NOMO-1 treated with dmso at 0.1 percent for 144 hours (cell line): ENCODE measurements around the gene MBD3L4.
"Not testable (repeated sequence)": the region's sequence is repeated elsewhere in the genome, so short reads cannot be mapped to it uniquely, and the experiment has no call there.

Experiments used
- DNase-seq: peaks from one replicate; lab custom pipeline; 2025; ENCODE audit not compliant: unreplicated experiment; lab: John Stamatoyannopoulos, UW

The MBD3L4 gene

DNA sequence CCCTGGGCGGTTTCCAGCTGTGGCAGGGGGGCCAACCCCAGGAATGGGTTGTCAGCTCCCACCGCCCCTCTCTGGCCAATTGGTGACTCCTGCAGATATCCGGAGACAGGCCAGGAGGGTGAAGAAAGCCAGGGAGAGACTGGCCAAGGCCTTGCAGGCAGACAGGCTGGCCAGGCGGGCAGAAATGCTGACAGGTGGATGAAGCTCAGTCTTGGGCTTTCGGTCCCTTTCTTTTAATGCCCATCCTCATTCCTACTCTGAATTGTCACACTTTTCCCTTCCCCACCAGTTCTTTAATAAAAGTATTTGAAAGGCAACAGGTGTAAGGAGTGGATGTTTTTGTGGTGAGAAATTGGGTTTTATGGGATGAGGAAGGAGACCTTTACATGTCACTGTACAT, 11.4 kb upstream of the MBD3L4 start:
- not testable (repeated sequence) for DNase-seq

DNA sequence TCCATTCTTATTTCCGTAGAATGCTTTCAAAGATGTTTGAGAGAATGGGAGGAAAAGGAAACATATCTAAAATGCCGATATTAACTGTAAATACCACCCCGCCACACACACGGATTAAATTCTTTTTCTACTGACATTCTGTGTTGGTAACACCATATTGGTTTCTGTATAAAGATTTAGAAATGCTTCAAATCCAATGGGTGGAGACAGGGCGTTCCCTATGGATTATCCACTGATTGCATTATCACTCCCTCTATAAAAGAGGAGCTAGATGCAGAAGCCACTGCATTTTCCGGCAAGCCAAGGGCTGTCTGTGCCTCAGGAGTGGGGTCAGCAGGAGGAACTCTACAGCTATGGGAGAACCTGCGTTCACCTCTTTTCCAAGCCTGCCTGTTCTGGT, 9.0 kb upstream of the MBD3L4 start, which contains the start of gene MBD3L2:
MBD3L2 (plus strand) TSS at position 301 of the 400 bp plus-strand sequence; CDS start at position 354, 53 bp downstream.
- not testable (repeated sequence) for DNase-seq

DNA sequence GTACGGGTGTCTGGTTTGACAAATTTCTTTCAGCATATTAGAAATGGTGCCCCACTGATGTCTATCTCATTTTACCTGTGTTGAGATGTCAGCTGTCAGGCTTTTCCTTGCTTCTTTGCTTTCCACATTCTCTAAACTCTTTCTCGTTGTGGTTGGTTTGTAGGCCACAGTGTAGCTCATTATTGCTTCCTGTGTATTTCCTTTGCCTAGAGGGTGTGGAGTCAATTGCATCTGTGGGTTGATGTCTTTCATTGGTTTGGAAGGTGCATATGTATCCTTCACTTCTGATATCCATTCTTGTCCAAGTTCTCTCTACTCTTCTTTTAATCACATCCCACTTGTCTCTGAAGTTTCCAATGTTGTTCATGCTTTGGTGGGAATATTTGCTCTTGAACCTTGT, 1.6 kb upstream of the MBD3L4 start:
- not testable (repeated sequence) for DNase-seq

DNA sequence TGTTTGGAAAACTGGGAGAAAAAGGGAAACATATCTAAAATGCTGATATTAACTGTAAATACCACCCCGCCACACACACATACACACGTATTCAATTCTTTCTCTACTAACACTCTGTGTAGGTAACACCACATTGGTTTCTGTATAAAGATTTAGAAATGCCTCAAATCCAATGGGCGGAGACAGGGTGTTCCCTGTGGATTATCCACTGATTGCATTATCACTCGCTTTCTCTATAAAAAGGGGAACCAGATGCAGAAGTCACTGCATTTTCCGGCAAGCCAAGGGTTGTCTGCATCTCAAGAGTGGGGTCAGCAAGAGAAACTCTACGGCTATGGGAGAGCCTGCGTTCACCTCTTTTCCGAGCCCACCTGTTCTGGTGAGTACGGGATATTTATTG, 9.7 kb downstream of the MBD3L4 start, which contains the start of gene MBD3L5:
MBD3L5 (plus strand) TSS at position 301 of the 400 bp plus-strand sequence; CDS start at position 335, 34 bp downstream.
- DNase-seq, result not testable (repeated sequence)

DNA sequence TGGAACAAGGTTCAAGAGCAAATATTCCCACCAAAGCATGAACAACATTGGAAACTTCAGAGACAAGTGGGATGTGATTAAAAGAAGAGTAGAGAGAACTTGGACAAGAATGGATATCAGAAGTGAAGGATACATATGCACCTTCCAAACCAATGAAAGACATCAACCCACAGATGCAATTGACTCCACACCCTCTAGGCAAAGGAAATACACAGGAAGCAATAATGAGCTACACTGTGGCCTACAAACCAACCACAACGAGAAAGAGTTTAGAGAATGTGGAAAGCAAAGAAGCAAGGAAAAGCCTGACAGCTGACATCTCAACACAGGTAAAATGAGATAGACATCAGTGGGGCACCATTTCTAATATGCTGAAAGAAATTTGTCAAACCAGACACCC, 11.2 kb downstream of the MBD3L4 start:
- DNase-seq, result not testable (repeated sequence)

DNA sequence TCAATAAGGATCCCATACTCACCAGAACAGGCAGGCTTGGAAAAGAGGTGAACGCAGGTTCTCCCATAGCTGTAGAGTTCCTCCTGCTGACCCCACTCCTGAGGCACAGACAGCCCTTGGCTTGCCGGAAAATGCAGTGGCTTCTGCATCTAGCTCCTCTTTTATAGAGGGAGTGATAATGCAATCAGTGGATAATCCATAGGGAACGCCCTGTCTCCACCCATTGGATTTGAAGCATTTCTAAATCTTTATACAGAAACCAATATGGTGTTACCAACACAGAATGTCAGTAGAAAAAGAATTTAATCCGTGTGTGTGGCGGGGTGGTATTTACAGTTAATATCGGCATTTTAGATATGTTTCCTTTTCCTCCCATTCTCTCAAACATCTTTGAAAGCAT, 18.6 kb downstream of the MBD3L4 start, which contains the start of gene MBD3L2B:
MBD3L2B (minus strand) TSS at position 101 of the 400 bp plus-strand sequence; CDS start at position 67, 34 bp downstream.
- not testable (repeated sequence) for DNase-seq

DNA sequence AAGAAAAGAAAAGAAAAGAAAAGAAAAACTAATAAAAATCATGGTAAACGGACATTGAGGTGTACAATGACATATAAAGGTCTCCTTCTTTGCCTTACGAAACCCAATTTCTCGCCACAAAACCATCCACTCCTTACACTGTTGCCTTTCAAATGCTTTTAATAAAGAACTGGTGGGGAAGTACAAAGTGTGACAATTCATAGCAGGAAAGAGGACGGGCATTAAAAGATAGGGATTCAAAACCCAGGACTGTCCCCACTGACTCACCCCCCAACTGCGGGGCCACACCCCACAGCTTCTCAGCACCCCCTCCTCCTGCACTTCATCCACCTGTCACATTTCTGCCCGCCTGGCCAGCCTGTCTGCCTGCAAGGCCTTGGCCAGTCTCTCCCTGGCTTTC, 21.2 kb downstream of the MBD3L4 start:
- DNase-seq, result no peak

DNA sequence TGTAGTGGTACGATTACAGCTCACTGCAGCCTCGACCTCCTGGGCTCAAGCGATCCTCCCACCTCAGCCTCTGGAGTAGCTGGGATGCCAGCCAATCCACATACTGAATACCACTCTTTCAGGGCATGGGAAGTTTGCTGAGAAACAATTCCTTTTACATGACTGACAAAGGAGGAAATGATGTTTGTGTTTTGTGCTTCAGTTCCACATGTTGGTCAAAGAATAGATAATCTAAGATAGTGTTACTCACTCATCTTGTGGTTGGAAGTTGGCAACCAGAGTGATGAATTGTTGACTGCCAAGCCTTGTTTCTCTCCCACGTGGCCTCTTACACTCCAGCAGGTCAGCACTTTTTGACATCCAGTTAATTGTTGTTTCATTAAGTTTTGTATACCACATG, 26.3 kb downstream of the MBD3L4 start:
- peak; percentile 48 for DNase-seq

DNA sequence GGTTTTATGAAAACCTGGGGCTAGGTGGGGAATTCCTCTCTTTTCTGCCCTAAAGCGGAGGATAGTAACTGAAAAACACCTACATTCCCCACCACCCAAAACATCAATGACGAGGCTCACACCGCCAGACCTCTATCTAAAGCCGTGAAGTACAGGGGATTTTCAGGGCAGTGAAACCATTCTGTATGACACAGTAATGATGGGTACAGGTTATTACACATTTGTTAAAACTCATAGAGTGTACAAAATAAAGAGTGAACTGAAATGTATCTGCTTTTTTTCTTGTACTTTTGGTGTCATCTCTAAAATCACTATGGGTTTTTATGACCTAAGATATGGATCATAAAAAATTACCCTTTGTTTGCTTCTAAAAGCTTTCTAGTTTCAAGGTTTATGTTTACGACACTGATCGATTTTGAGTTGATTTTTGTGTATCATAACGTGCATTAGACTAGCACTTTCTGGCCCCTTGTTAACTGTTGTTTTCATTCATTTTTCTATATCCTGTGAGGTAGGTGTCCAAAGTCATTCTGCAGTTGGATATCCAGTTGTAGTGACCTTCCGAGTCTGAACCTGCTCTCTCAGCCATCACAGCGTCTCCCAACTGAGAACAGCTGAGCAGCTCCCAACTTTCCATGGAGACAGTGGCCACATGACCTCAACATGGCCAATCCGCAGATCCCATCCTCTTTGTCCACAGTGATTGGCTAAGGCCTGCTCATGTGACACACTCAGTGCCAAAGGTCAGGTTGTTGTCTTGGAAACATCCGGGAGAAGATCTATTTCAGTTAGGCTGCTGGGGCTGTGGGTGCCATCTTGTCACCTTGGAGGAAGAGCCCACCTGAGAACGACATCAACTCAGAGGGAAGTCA, 29.0 kb downstream of the MBD3L4 start:
- no peak for DNase-seq

DNA sequence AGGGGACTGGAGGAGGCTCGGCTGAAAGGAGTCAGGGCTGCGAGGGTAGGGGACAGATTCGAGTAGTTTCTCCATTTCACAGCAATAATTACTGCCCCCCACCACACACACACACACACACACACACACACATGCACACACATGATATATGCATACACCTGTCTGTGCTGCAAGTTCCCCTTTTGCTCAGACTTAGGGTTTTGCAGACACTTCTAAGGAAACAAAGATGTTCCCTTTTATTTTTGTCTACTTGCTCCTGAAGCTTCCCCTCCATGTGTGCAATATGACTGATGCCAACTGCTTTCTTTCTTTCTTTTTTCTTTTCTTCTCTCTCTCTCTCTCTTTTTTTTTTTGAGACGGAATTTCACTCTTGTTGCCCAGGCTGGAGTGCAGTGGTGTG, 32.1 kb downstream of the MBD3L4 start:
- DNase-seq, result no peak

DNA sequence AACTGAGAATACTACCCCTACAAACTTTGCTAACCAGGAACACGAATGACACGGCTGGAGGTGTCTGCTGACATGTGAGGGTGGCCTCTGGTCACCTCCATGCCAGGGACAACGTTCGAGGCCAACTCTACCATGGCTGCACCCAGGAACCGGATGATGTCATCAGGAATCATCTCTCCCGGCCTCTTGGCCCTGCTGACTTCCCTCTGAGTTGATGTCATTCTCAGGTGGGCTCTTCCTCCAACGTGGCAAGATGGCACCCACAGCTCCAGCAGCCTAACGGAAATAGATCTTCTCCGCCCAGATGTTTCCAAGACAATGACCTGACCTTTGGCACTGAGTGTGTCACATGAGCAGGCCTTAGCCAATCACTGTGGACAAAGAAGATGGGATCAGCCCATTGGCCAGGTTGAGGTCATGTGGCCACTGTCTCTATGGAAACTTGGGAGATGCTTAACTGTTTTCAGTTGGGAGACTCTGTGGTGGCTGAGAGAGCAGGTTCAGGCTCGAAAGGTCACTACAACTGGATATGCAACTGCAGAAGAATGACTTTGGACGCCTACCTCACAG, 33.8 kb downstream of the MBD3L4 start:
- no peak for DNase-seq

DNA sequence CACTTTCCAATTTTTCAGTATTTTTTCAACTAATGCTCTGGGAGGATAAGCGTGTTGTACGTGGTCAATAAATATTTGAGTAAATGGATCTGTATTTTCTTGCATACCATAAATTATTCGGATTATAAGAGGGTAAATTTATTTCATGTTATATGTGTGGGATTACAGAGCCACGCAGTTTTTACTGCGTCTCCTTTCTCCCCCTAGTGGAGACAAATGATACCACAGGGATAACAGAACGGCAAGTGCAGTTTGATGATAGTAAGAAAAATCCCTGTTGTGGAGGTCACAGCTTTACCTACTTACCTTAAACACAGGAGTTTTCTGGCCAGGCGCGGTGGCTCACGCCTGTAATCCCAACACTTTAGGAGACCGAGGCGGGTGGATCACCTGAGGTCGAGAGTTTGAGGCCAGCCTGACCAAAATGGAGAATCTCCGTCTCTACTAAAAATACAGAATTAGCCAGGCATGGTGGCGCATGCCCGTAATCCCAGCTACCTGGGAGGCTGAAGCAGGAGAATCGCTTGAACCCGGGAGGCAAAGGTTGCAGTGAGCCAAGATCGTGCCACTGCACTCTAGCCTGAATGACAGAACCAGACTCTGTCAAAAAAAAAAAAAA, 35.6 kb downstream of the MBD3L4 start:
- no peak for DNase-seq

DNA sequence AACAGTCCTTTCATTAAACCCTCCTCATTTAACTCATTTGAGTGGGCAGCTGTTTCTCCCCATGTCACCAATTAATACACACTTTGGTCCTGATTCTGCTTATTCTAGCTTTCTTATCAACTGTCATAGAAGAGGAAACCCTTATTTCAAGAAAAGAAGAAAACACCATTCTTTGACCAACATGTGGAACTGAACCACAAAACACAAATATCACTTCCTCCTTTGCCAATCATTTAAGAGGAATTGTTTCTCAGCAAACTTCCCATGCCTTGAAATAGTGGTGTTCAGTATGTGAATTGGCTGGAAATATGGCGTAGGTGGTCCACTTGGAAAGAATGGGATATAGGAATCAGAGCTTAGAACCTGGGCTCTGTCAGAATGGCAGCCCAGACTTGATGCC, 39.2 kb downstream of the MBD3L4 start:
- no peak for DNase-seq

DNA sequence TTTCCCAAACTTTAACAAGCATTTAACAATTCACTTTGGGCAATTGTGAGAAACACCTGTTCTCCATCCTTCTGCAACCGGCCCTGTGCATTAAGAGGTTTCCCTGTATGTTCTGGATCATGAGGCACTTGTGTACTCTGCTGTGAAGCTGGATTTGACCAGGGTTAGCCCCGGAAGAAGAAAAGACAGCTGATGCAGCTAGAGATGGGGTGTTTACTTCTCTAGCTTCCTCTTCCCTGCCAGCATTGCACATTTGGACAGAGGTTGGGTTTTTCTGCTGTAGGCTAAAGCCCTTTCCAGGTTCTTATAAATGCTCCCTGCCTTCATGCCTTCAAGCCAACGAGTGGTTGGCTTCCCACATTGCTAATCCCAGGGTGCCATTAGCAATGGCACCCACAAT, 39.6 kb downstream of the MBD3L4 start:
- DNase-seq, result no peak

DNA sequence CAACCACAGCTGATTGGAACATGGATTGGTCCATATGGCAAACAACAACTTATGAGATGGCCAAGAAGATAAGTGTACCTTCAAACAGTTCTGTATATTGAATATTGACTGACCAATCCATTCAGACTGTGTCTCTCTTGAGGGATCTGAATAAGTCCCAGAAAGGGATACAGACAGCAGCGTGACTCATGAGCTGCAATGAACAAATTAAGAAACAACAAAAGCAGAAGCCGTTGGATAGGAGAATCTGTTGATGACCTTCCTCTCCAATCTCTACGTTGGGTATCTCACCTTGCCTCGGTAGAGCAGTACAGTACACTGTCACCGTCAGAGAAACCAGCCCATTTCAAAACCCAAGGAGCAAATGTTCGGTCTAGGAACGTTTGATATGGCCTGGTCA, 40.0 kb downstream of the MBD3L4 start:
- DNase-seq, result peak; percentile 39

DNA sequence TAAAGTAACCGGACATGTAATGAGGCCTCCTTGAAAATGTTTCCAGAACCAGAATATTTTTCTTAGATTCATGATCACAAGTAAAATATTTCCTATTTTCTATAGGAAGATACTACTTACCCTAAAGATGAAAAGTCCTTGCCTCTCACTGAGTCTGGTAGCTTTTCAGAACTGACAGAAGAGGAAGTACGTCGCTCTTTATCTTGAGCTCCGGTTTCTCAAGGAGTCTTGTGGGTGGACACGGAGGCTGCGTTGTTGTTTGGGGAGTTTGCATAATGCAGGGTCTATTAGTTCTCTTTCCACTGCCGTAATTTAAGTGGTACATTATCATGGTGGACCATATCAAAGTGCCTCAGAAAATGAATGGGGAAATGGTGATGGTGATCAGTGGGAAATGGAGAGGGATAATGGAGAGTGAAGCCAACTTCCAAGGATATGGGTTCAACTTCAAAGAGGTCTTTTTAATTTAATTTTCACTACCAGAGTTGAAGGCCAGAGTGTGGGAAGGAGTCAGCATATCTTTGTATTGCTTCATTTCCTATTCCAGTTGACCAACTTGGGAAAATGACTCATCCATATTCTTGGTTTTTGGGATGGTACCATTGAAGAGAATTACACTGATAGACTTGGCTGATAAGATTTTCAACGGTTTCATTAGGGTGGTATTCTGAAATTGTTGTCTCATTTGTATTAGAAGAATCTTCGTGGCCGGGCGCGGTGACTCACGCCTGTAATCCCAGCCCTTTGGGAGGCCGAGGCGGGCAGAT, 42.1 kb downstream of the MBD3L4 start:
- DNase-seq, result peak; percentile 60

DNA sequence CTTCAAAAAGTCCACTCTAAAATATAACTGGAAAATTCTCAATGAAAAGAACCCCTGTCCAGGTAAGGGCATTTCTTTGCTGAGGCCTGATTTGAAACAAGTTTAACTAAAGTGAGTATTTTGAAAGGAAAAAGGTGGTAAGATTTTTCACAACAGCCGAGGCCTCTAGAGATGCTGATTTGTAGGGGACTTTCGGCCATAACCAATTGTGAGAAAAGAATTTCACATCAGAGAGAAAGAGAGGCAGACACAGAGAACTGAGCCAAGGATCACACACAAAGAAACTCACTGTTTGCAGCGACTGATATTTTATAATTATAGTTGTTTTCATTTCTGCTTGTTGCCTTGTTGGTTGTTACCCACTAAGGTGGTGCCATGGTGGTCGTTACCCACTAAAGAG, 43.2 kb downstream of the MBD3L4 start:
- no peak for DNase-seq

DNA sequence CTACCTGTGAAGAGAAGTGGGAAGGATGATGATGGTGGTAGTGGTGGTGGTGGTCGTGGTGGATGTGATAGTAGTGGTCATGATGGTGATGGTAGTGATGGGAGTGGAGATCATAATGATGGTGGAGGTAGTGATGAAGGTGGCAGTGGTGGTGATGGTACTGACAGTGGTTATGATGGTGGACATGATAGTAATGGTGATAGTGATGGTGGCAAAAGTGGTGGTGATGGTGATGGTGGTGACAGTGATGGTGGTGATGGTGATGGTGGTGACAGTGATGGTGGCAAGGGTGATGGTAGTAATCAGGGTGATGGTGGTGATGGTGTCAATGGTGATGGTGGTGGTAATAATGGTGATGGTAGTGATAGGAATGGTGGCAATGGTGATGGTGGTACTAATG, 44.9 kb downstream of the MBD3L4 start:
- DNase-seq, result no peak

DNA sequence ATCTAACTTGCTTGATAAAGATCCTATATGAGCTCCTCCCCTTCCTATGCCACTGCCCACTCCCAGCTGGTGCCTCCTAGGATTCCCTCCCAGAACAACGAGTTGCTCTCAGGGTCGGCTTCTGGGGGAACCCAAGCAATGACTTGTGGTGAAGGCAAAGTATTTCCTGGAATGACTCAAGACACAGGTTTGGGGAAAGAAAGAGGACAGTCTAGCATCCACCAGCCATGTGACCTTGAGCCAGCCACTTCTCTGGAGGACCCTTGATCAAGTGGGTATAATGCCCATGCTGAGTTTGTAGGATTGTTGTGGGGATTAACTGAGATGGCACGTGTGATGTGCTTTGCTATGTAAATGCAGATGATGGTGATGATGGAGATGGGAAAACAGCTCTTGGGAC, 51.7 kb downstream of the MBD3L4 start:
- DNase-seq, result no peak

DNA sequence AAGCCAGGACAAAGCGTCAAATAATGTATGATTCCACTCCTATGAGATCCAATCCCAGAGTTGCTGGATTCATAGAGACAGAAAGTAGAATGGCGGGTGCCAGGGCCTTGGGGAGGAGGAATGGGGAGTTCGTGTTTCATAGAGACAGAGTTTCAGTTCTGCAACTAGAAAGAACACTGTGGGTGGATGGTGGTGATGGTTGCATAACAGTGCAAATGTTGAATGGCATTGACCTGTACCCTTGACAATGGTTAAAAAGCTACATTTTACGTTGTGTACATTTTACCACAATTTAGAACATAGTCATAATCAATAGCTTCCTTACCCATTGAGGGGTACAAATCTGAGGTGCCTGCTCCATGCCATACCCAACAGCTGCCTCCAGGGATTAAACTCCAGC, 52.1 kb downstream of the MBD3L4 start:
- peak; percentile 38 for DNase-seq
